H1 (cell line): ENCODE data around the gene SLC43A3. TPM values are rescaled to one million over a fixed set of nuclear protein-coding genes. Genes with fewer than 3 reads are reported as not detected.

ENCODE experiments used
- ASH2L ChIP-seq: fragments of 200-600, 300-600 bp; sonication (generic); IDR thresholded peaks from one replicate; pipeline ENCODE4 v1.7.1; 2017; ENCODE audit warnings: low read length
- GTF2F1 ChIP-seq: IDR thresholded peaks from 2 replicates; pipeline ENCODE4 v1.6.1; 2012; ENCODE audit warnings: low read depth, low read length, improper control_type of control experiment, borderline replicate concordance
- polyA plus RNA-seq, 7 experiments: library from polyadenylated mRNA; depleted of rRNA in 3 of 7; stranded (reverse) in 5 of 7; unstranded in 2 of 7; fragments of >200 nt in 5 of 7; fragments of 200-250 nt in 2 of 7; gene quantifications; 1 replicate in 5 of 7; 2 replicates in 1 of 7; 4 replicates in 1 of 7; pipeline versions ENCODE4 v1.2.1 to v1.2.3, GENCODE V29; 2011 to 2013; ENCODE audit warnings: missing spikeins in 2 of 7, mixed read lengths in 2 of 7
- total RNA-seq: library from RNA; stranded (reverse); fragmentation: NEBNext Ultra II Directional; extraction: Animal tissue kit (Norgen Biotek cat#: 25700); gene quantifications from 2 replicates; pipeline ENCODE4 v1.2.1, GENCODE V29; 2021

Gene SLC43A3
- total and polyA plus RNA-seq, 2 of the 8 experiments (the other 6 are each of a cell fraction or from before 2014, with no cell fraction given): 31.8 to 67.8 TPM

GRCh38 chr11:57436031-57436430 is 9.1 kb upstream of the SLC43A3 start (continued):
- TF ChIP-seq GTF2F1: no peak
- no peak for TF ChIP-seq ASH2L
